ENCODE data around the gene ZFP92.
A peak's percentile ranks its signal among the peaks of the same experiment; 100 is the strongest.

ZFP92 gene

DNA sequence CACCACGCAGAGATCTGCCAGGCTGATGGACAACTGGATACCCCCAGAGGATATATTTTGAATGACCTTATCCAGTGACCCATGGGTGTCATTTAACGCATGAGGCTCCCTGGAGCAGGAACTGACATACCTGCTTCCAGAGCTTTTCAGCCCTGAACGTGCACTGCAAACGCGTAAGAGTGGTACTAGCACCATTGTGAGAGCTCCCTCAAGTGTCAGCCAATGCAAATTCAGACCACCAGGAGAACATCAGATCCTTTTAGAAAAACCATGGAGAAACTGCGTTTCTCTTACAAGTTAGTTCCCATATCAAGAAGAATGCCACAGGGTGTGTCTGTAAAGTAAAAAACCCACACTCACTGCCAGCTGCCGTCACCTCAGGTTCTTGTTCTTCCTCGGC lies 27.3 kb downstream of the ZFP92 start:
- H3K4me3 Mint-ChIP-seq: no peak overlapping the region
- no peak overlapping the region for H3K27ac Mint-ChIP-seq
- H3K4me1 Mint-ChIP-seq: no peaks in the 10 kb centered on the region
- no peaks in the 10 kb centered on the region for H3K36me3 Mint-ChIP-seq
- H3K27me3 Mint-ChIP-seq: no peaks in the 10 kb centered on the region
- no peaks in the 10 kb centered on the region for H3K9me3 Mint-ChIP-seq

DNA sequence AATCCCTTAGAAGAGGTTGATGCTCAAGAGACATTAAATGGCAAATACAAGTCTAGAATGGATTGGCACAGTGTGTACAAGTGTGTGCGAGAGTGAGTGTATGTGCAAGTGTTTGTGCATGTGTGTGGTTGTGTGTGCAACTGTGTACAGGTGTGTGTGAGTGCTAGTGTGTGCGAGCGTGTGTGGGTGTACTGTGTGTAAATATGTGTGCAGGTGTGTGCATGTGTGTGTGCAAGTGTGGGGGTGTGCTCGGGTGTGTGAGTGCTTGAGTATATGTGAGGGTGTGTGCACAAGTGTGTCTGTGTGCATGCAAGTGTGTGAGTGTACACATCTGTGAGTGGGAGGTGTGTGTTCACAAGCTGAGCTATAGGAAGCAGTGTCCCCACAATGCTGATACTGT lies 28.7 kb downstream of the ZFP92 start:
- Mint-ChIP-seq H3K4me3 (no peak overlapping the region), H3K27me3 (no peaks in the 10 kb centered on the region), H3K27ac (peak overlapping the region; percentile 82), H3K4me1 (no peaks in the 10 kb centered on the region), H3K9me3 (no peaks in the 10 kb centered on the region), H3K36me3 (no peaks in the 10 kb centered on the region)

GRCh38 chrX:153440556-153441135 lies 29.4 kb downstream of the ZFP92 start:
- H3K4me3 Mint-ChIP-seq: no peak overlapping the region
- H3K4me1 Mint-ChIP-seq: no peaks in the 10 kb centered on the region
- no peaks in the 10 kb centered on the region for H3K27me3 Mint-ChIP-seq
- H3K36me3 Mint-ChIP-seq: no peaks in the 10 kb centered on the region
- H3K9me3 Mint-ChIP-seq: no peaks in the 10 kb centered on the region
- H3K27ac Mint-ChIP-seq: no peak overlapping the region

- H3K36me3 Mint-ChIP-seq: no peaks in the 10 kb centered on the region
- no peaks in the 10 kb centered on the region for H3K9me3 Mint-ChIP-seq
- H3K27me3 Mint-ChIP-seq: no peaks in the 10 kb centered on the region
- H3K4me1 Mint-ChIP-seq: no peaks in the 10 kb centered on the region
- no peak overlapping the region for H3K4me3 Mint-ChIP-seq
- no peak overlapping the region for H3K27ac Mint-ChIP-seq
Observed at GRCh38 chrX:153441296-153441695, 30.0 kb downstream of the ZFP92 start.

DNA sequence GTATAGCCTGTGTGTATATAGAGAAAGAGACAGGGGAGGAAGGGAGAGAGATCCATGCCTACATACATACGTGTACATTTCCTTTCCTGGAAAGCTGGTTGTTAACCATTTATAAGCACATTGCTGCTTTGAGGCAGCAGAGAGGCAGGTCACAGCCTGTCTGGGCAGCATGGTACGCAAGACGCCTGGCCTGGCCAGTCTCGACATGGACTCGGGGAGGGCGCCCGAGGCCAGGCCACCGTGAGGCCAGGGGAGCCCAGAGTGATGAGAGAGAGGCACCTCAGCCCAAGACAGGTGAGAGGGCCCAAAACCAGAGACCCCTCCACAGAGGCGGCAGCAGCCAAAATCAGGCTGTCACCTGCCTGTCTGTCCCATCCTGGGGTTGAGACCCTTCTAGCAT lies 30.7 kb downstream of the ZFP92 start:
- Mint-ChIP-seq H3K4me3 (no peak overlapping the region), H3K36me3 (no peaks in the 10 kb centered on the region), H3K27ac (no peak overlapping the region), H3K27me3 (no peaks in the 10 kb centered on the region), H3K4me1 (no peaks in the 10 kb centered on the region), H3K9me3 (no peaks in the 10 kb centered on the region)

- no peak overlapping the region for H3K27ac Mint-ChIP-seq
- no peaks in the 10 kb centered on the region for H3K27me3 Mint-ChIP-seq
- no peaks in the 10 kb centered on the region for H3K36me3 Mint-ChIP-seq
- no peaks in the 10 kb centered on the region for H3K4me1 Mint-ChIP-seq
- no peaks in the 10 kb centered on the region for H3K9me3 Mint-ChIP-seq
- H3K4me3 Mint-ChIP-seq: no peak overlapping the region
Observed at GRCh38 chrX:153442463-153442862, 31.2 kb downstream of the ZFP92 start.

- no peaks in the 10 kb centered on the region for H3K9me3 Mint-ChIP-seq
- H3K27ac Mint-ChIP-seq: no peak overlapping the region
- no peaks in the 10 kb centered on the region for H3K27me3 Mint-ChIP-seq
- H3K4me3 Mint-ChIP-seq: no peak overlapping the region
- H3K36me3 Mint-ChIP-seq: no peaks in the 10 kb centered on the region
- H3K4me1 Mint-ChIP-seq: no peaks in the 10 kb centered on the region
Observed at GRCh38 chrX:153443476-153444332, 32.4 kb downstream of the ZFP92 start.

- no peaks in the 10 kb centered on the region for H3K27me3 Mint-ChIP-seq
- no peak overlapping the region for H3K4me3 Mint-ChIP-seq
- H3K9me3 Mint-ChIP-seq: no peaks in the 10 kb centered on the region
- no peaks in the 10 kb centered on the region for H3K36me3 Mint-ChIP-seq
- no peaks in the 10 kb centered on the region for H3K4me1 Mint-ChIP-seq
- H3K27ac Mint-ChIP-seq: no peak overlapping the region
Observed at GRCh38 chrX:153444333-153445011, 33.2 kb downstream of the ZFP92 start.

- Mint-ChIP-seq H3K4me3 (no peak overlapping the region), H3K4me1 (no peaks in the 10 kb centered on the region), H3K36me3 (no peaks in the 10 kb centered on the region), H3K27ac (no peak overlapping the region), H3K27me3 (no peaks in the 10 kb centered on the region), H3K9me3 (no peaks in the 10 kb centered on the region)
Observed at GRCh38 chrX:153445106-153445855, 34.0 kb downstream of the ZFP92 start.

GRCh38 chrX:153445856-153446635 lies 34.8 kb downstream of the ZFP92 start, which contains the start of gene TREX2:
TSS of gene TREX2 (minus strand) at chrX:153446056. CDS start at chrX:153445430, 626 bp downstream.
- no peaks in the 10 kb centered on the region for H3K27me3 Mint-ChIP-seq

DNA sequence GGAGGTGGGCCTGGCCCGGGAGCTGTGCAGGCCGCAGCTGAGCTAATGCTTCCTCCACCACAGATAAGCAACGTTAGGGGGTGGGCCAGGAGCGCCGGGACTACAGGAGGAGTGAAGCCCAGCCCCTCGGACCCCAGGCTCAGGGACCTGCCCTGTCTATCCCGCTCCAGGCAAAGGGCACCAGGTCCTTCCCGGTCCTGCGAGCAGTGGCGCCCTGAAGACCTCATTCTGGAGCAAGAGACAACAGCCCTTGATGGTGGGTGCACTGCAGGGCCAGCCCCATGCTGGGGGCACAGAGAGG lies 35.3 kb downstream of the ZFP92 start:
- H3K4me3 Mint-ChIP-seq: no peak overlapping the region
- H3K27ac Mint-ChIP-seq: no peak overlapping the region
- H3K36me3 Mint-ChIP-seq: no peaks in the 10 kb centered on the region
- H3K9me3 Mint-ChIP-seq: no peaks in the 10 kb centered on the region
- H3K4me1 Mint-ChIP-seq: no peaks in the 10 kb centered on the region
- no peaks in the 10 kb centered on the region for H3K27me3 Mint-ChIP-seq

More at GRCh38 chrX:153445856-153446635, 34.8 kb downstream of the ZFP92 start, which contains the start of gene TREX2:
- no peaks in the 10 kb centered on the region for H3K4me1 Mint-ChIP-seq
- no peaks in the 10 kb centered on the region for H3K9me3 Mint-ChIP-seq
- no peak within 1 kb of the TSS for H3K4me3 Mint-ChIP-seq
- H3K27ac Mint-ChIP-seq: no peak within 1 kb of the TSS
- no peaks in the 10 kb centered on the region for H3K36me3 Mint-ChIP-seq

DNA sequence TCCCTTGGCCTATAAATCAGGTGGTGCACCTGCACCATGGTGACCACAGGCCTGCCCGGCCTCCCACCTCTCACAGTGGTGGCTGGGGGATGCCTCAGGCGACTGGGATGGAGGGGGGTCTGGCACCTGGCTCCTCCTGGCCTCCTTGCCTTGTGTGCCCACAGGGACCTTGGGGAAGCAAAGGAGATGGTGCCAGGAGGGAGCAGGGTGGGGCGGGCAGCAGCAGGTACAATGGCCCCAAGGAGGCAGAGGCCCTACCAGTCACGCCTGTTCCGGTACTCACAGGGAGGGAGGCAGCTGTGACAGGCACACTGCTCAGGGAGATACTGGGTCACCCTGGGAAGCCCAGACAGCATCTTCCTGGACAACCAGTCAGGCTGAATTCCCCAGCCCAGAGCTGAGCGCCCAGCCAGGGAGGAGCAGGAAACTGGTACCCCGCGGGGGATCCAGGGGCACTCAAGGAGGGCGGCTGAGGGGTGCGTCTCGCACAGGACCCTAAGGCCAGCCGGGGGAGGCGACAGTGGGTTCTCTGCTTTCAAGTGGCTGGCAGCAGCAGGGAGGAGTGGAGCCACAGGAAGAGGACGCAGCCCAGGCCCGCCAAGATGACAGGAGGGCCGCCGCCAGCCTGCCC lies 35.8 kb downstream of the ZFP92 start:
- no peaks in the 10 kb centered on the region for H3K27me3 Mint-ChIP-seq
- H3K4me1 Mint-ChIP-seq: no peaks in the 10 kb centered on the region
- no peaks in the 10 kb centered on the region for H3K36me3 Mint-ChIP-seq
- H3K9me3 Mint-ChIP-seq: no peaks in the 10 kb centered on the region
- no peak overlapping the region for H3K4me3 Mint-ChIP-seq
- H3K27ac Mint-ChIP-seq: no peak overlapping the region

- H3K9me3 Mint-ChIP-seq: no peaks in the 10 kb centered on the region
Observed at GRCh38 chrX:153447581-153447960, 36.3 kb downstream of the ZFP92 start.

GRCh38 chrX:153448556-153449367 lies 37.5 kb downstream of the ZFP92 start:
- Mint-ChIP-seq H3K36me3 (no peaks in the 10 kb centered on the region), H3K4me3 (no peak overlapping the region), H3K27me3 (no peaks in the 10 kb centered on the region), H3K4me1 (no peaks in the 10 kb centered on the region), H3K27ac (no peak overlapping the region), H3K9me3 (no peaks in the 10 kb centered on the region)

More at GRCh38 chrX:153447581-153447960, 36.3 kb downstream of the ZFP92 start:
- Mint-ChIP-seq H3K36me3 (no peaks in the 10 kb centered on the region), H3K27ac (no peak overlapping the region), H3K27me3 (no peaks in the 10 kb centered on the region), H3K4me1 (no peaks in the 10 kb centered on the region), H3K4me3 (no peak overlapping the region)
